Pancreas (tissue), 10 donors: ENCODE measurements around the gene CCDC116. TPM values are rescaled to one million over a fixed set of nuclear protein-coding genes. Genes with fewer than 3 reads are reported as not detected.

ENCODE experiments used
- ATAC-seq, 4 donors: fragments of 200-7000 bp; cut with Tn5 transposase; one replicate each; pipeline versions ENCODE4 v1.8.0 to v1.9.1; 2020; ENCODE audit warnings: mild to moderate bottlenecking in 4 of 4, moderate library complexity in 4 of 4
- DNase-seq, 6 donors: peaks; one replicate each; pipeline ENCODE4 v3.0.0-alpha.2; 2020
- FAIRE-seq: peaks from 2 replicates; lab custom pipeline; 2012; peaks lifted over from hg19 to GRCh38; lab: Jason Lieb, UNC
- H3K27ac ChIP-seq, 4 donors: fragments of 200-600 bp; sonication (generic); 1 replicate in 3 of 4; 2 replicates in 1 of 4; pipeline versions ENCODE4 v1.5.0 to v1.8.0; 2020
- H3K27me3 ChIP-seq, 4 donors: fragments of 200-600 bp; one replicate each; pipeline ENCODE4 v1.8.0; 2021
- H3K36me3 ChIP-seq, 3 donors: fragments of 200-600 bp; sonication (generic) in 1 of 3; one replicate each; pipeline versions ENCODE4 v1.5.0 to v1.8.0; 2020 to 2021
- H3K4me1 ChIP-seq, 3 donors: fragments of 200-600 bp; one replicate each; pipeline ENCODE4 v1.8.0; 2021
- H3K4me3 ChIP-seq, 4 donors: fragments of 200-600 bp; sonication (generic) in 2 of 4; one replicate each; pipeline versions ENCODE4 v1.5.0 to v1.8.0; 2020 to 2021
- H3K9me3 ChIP-seq, 4 donors: fragments of 200-600 bp; one replicate each; pipeline ENCODE4 v1.8.0; 2021
- WGBS, 2 donors: extraction: QIAGEN DNeasy Blood & Tissue Kit; methylation state at CpG; one replicate each; pipeline ENCODE4 v1.1.7; 2013; 5-methylcytosine and 5-hydroxymethylcytosine counted together
- intact Hi-C, 3 donors: fragments of 100-400 bp; cut with DNase I; formaldehyde crosslinking; loops; one replicate each; pipeline versions ENCODE4 v1.11.1 to v1.14.2; 2022
- polyA plus RNA-seq, 2 donors: library from polyadenylated mRNA; stranded (reverse); fragments of 200-250 nt; gene quantifications; one replicate each; pipeline ENCODE4 v1.2.3, GENCODE V29; 2013
- total RNA-seq, 6 donors: library from RNA; stranded (reverse); fragmentation: NEBNext Ultra II Directional in 4 of 6; extraction: Animal tissue kit (Norgen Biotek cat#: 25700) in 4 of 6; gene quantifications; one replicate each; pipeline versions ENCODE4 v1.2.1 to v1.2.4, GENCODE V29; 2021 to 2023
- TF ChIP-seq, protein P1 (sequence below), 4 donors: fragments of 200-600 bp; sonication (generic) in 3 of 4; IDR thresholded peaks; one replicate each; pipeline versions ENCODE4 v1.5.0 to v1.8.0; 2021; ENCODE audit warnings: antibody characterized with exemption in 4 of 4
- donor health status: healthy with polysubstance abuse.
- donor health status: DM: no; HTN: no; CAD: no; lungs with moderate emphysema.
- donor health status: DM: no; HTN: no; CAD: no.
- donor health status: control.
- donor health status: control.
- donor health status: Bipolar disorder and iron deficiency.
- donor health status: DM: yes; HTN: yes; CAD: no.
- donor health status: DM: no; HTN: no; CAD: no.
- donor health status: DM: no; HTN: no; CAD: no.
- donor health status: DM: yes; HTN: yes; CAD: no.

CCDC116 gene
- total and polyA plus RNA-seq, 8 donors, result 0.12 to 1.3 (median 0.34) TPM; not detected in 1

DNA sequence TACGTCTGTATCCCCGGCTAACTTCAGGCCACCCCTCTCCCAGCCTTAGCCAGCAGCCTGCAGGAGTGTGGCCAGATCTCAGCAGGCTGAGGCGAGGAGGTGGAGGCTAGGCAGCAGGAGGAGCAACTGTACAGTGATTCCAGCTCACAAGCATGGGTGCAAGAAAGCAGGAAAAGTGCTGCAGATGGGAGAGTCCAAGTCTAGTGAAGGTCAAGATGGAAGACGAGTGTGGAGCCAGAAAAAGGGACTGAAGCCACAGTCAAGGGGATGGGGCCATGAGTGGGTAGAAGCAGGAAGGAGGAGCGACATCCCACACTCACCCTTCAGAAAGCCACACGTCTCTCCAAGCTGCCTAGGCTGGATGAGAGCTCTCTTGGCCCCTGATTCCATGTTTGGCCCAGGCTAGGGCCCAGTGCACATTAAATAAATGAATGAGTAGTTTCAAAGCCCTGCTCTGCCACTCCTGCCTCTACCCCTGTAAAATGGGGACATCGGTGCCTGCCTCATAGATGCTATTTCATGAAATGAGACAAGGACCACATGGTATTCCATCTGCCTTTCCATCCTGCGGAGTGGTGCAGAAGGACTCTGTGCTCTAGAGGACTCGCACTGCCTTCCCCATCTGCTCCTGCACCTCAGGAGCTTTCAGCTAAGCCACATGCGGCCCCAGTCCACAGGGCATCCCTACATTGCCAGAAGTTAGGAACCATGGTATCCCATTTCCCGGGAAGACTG is 5.7 kb upstream of the CCDC116 start:
- H3K9me3 ChIP-seq, result no peaks in the 10 kb centered on the region
- H3K27ac ChIP-seq, result no peak overlapping the region
- no peak overlapping the region for H3K4me3 ChIP-seq
- peaks cover 11 to 12% (median 11%) of the 10 kb centered on the region in 3 donors for H3K4me1 ChIP-seq
- WGBS, 2 donors, result 84 to 87% methylated on average over 11 of the region's 11 CpGs
- ATAC-seq, result no peak
- no peak for FAIRE-seq
- no peak for DNase-seq
- intact Hi-C loops, result loop anchor here in 2 of 3 donors (5.0 to 10.0 kb wide), 2 partner anchors 50 to 62 kb away; partner anchors contain the start of gene UBE2L3 (in 1 of the 2)
- TF ChIP-seq, protein P1, sequence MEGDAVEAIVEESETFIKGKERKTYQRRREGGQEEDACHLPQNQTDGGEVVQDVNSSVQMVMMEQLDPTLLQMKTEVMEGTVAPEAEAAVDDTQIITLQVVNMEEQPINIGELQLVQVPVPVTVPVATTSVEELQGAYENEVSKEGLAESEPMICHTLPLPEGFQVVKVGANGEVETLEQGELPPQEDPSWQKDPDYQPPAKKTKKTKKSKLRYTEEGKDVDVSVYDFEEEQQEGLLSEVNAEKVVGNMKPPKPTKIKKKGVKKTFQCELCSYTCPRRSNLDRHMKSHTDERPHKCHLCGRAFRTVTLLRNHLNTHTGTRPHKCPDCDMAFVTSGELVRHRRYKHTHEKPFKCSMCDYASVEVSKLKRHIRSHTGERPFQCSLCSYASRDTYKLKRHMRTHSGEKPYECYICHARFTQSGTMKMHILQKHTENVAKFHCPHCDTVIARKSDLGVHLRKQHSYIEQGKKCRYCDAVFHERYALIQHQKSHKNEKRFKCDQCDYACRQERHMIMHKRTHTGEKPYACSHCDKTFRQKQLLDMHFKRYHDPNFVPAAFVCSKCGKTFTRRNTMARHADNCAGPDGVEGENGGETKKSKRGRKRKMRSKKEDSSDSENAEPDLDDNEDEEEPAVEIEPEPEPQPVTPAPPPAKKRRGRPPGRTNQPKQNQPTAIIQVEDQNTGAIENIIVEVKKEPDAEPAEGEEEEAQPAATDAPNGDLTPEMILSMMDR (IDR thresholded peaks at IDR 0.05), result no peak
- no peaks in the 10 kb centered on the region for H3K36me3 ChIP-seq
- no peaks in the 10 kb centered on the region for H3K27me3 ChIP-seq

DNA sequence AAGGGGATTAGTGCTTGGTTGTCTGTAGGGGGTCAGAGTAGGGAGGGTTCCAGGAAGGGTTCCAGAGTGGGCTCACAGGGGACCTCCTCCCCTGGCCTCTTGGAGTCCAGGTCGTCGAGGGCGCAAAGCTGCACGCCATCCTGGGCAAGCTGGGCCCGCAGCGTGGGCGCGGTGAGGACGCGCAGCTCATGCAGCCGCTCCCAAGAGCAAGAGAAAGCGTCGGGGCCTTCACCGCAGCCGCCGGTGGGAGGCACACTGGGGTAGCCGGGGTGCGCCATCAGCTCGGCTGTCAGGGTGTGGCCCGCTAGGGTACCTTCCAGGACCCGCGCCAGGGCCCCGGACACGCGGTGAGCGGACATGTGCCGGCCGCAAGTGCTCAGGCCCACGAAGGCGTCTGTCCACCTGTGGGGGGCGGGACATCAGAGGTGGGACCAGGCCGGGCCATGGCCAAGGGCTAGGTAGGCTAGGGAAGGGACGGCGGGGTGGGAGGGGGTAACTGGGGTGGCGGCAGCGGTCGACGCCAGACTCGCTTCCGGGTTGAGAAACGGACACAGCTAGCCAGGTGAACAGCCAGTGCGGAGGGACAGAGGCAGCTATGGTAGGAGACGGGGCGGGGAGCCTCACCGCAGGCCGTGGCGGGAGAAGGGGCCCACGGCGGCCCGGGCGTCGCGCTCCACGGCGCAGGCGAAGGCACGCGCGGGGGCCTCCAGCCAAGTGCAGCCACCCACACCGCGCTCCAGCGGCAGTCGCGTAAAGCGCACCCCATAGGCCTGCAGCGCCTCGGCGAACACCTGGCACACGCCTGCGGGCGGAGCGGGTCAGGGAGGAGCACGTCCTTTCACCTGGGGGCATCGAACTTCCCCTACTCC is 3.9 kb upstream of the CCDC116 start:
- H3K27ac ChIP-seq, result peak overlapping the region in 3 of 4 donors; percentile 22 to 80 (median 72)
- 63 to 65% methylated on average over 71 to 74 of the region's 74 CpGs for WGBS, 2 donors
- FAIRE-seq, result no peak
- peaks cover 11 to 12% (median 11%) of the 10 kb centered on the region in 3 donors for H3K4me1 ChIP-seq
- peak in 3 of 4 donors; percentile 10 to 23 (median 19) for ATAC-seq
- H3K9me3 ChIP-seq, result no peaks in the 10 kb centered on the region
- TF ChIP-seq, protein P1 (IDR thresholded peaks at IDR 0.05), result no peak
- no peaks in the 10 kb centered on the region for H3K27me3 ChIP-seq
- H3K4me3 ChIP-seq, result peak overlapping the region; percentile 91 to 100 (median 96)
- H3K36me3 ChIP-seq, result no peaks in the 10 kb centered on the region
- peak in 4 of 6 donors; percentile 49 to 86 (median 63) for DNase-seq
- intact Hi-C loops, result loop anchor here in 2 of 3 donors (5.0 to 10.0 kb wide), 2 partner anchors 51 to 64 kb away; partner anchors contain the start of gene UBE2L3 (in 1 of the 2)

DNA sequence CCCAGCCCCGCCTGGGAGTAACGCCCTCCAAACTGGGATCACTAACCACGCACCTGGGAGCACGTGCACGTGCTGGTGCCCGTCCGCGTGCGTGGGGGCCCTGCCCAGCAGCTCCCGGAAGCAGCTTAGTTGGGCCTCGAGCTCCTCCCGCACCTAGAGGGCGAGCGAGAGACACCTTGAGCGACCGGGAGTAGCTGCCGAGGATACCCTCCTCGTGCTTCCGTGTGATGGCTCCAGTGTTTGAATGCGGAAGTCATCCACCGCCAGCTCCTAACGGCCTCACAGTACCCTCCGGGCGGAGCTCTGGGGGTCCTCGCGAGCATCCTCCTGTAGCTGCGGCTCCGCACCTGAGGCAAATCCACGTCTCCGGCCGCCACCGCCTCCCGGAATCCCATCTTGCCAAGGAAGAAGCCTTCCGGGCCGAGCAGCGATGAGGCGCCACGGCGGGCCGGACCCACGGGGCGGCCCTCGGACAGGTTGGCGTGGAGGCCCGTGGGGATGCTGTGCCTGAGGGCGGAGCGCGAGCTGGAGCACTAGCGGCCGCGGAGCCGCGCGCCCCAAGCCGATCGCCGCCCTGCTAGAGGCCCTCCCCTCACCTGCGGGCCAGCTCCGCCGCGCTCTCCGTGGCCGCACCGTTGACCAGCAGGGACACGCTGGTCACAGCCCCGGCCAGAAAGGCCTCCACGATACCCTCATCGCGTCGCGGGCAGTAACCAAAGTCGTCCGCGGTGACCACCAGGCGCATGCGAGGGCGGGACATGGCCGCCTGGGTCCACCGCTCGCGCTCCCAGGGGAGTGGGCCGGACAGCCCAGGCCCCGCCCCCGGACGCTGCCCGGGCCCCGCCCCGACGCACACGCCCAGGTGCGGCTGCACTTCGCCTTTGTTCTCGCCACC is 3.1 kb upstream of the CCDC116 start, which contains the start of gene YDJC:
Gene YDJC (minus strand): TSS at position 768 of the 895 bp plus-strand sequence. CDS start 8 bp downstream, at position 760.
- intact Hi-C loops, result loop anchor here in 2 of 3 donors (5.0 to 10.0 kb wide), 2 partner anchors 52 to 65 kb away; partner anchors contain the start of gene UBE2L3 (in 1 of the 2)
- Histone ChIP-seq H3K27me3 (no peaks in the 10 kb centered on the region), H3K36me3 (no peaks in the 10 kb centered on the region), H3K9me3 (no peaks in the 10 kb centered on the region), H3K27ac (peak within 1 kb of the TSS; percentile 68 to 80 (median 72)), H3K4me3 (peak within 1 kb of the TSS; percentile 91 to 100 (median 96)), H3K4me1 (peaks cover 11 to 12% (median 11%) of the 10 kb centered on the region in 3 donors)
- no peak for FAIRE-seq
- ATAC-seq, result peak; percentile 95 to 98 (median 96)
- DNase-seq, result peak; percentile 92 to 98 (median 97)
- TF ChIP-seq, protein P1 (IDR thresholded peaks at IDR 0.05), result peak; percentile 23 to 48 (median 26)
- 0 to 1% methylated on average over 87 to 93 of the region's 93 CpGs for WGBS, 2 donors

DNA sequence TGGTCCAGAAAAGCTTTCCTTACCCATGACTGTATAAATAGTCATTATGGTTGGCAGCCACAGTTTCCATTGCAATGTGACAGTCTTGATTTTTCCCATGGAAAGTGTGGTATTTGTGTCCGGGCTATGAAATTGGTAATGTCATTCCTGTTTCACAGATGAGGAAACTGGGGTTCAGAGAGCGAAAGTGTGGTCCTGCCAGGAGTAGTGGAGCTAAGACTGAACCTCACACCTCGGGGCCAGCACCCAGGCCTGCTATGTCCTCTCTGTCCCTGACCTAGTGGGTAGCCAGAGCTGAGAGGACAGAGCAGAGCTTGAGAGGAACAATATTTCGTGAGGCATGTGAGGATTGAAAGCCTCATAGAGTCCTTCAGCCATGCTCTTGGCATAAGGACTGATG is 1.5 kb upstream of the CCDC116 start:
- TF ChIP-seq, protein P1 (IDR thresholded peaks at IDR 0.05), result no peak

More for the DNA sequence above, 1.5 kb upstream of the CCDC116 start:
- H3K4me1 ChIP-seq, result peaks cover 11 to 12% (median 11%) of the 10 kb centered on the region in 3 donors
- DNase-seq (no peak), FAIRE-seq (no peak), ATAC-seq (no peak)
- H3K4me3 ChIP-seq, result no peak overlapping the region
- H3K9me3 ChIP-seq, result no peaks in the 10 kb centered on the region
- no peaks in the 10 kb centered on the region for H3K36me3 ChIP-seq
- H3K27me3 ChIP-seq, result no peaks in the 10 kb centered on the region
- H3K27ac ChIP-seq, result no peak overlapping the region
- WGBS, 2 donors, result 68 to 80% methylated on average over 4 of the region's 4 CpGs
- intact Hi-C loops, result no loop called here
